Activated CD8-positive, alpha-beta T cell treated with anti-CD3 and anti-CD28 coated beads for 36 hours (primary cell): ENCODE data around the gene DIRAS2. TPM values are rescaled to one million over a fixed set of nuclear protein-coding genes. Genes with fewer than 3 reads are reported as not detected.

Experiments
- ATAC-seq: fragments of 200-7000 bp; cut with Tn5 transposase; one replicate; pipeline ENCODE4 v1.10.0; 2021; ENCODE audit warnings: mild to moderate bottlenecking, moderate library complexity
- CTCF ChIA-PET: fragments of 350-600 bp; sonication (Branson Sonifier 250); formaldehyde crosslinking; loops from one replicate; lab custom pipeline; 2021; ENCODE audit warnings: antibody characterized with exemption; lab: Charles Lee
- POLR2A ChIA-PET: fragments of 350-600 bp; sonication (Branson Sonifier 250); formaldehyde crosslinking; loops from one replicate; lab custom pipeline; 2021; ENCODE audit warnings: antibody characterized with exemption; lab: Charles Lee
- DNase-seq: peaks from one replicate; pipeline ENCODE4 v3.0.0-alpha.2; 2020
- H3K27ac Mint-ChIP-seq: one replicate; pipeline ENCODE4 v1.8.0; 2021; ENCODE audit warnings: mild to moderate bottlenecking, mixed read lengths
- H3K27me3 Mint-ChIP-seq: one replicate; pipeline ENCODE4 v1.8.0; 2021; ENCODE audit warnings: mixed read lengths
- H3K36me3 Mint-ChIP-seq: one replicate; pipeline ENCODE4 v1.8.0; 2021; ENCODE audit warnings: low read depth, mixed read lengths
- H3K4me1 Mint-ChIP-seq: one replicate; pipeline ENCODE4 v1.8.0; 2021; ENCODE audit warnings: low read depth, mixed read lengths
- H3K4me3 Mint-ChIP-seq: one replicate; pipeline ENCODE4 v1.8.0; 2021; ENCODE audit warnings: mild to moderate bottlenecking, moderate library complexity, mixed read lengths
- H3K9me3 Mint-ChIP-seq: one replicate; pipeline ENCODE4 v1.8.0; 2021; ENCODE audit warnings: mixed read lengths
- intact Hi-C: fragments of 100-400 bp; cut with micrococcal nuclease; formaldehyde crosslinking; loops from one replicate; pipeline ENCODE4 v1.10.0; 2022
- total RNA-seq, 2 experiments: library from RNA; stranded (reverse); gene quantifications; one replicate each; pipeline ENCODE4 v1.2.3, GENCODE V29; 2021
- TF ChIP-seq, protein P1 (sequence below): fragments of 200-600 bp; IDR thresholded peaks from one replicate; pipeline ENCODE4 v1.8.0; 2022; ENCODE audit warnings: antibody characterized with exemption, mild to moderate bottlenecking

DIRAS2 gene
- total RNA-seq, 2 experiments from 2014 or later: not detected

DNA sequence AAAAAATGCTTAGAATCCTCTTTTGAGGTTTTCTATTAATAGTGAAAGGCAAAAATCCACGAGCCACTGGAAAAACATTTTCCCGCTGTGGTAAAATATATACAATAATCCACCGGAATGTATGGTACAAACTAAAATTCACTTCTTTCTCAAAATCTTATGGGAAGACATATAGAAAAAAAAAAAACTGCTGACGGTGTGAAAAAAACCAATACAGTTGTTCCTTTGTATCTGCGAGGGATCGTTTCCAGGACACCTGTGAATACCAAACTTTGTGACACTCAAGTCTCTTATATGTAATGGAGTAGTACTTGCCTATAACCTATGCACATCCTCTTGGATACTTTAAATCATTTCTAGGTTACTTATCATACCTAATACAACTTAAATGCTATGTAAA is 13.3 kb downstream of the DIRAS2 start:
- TF ChIP-seq, protein P1, sequence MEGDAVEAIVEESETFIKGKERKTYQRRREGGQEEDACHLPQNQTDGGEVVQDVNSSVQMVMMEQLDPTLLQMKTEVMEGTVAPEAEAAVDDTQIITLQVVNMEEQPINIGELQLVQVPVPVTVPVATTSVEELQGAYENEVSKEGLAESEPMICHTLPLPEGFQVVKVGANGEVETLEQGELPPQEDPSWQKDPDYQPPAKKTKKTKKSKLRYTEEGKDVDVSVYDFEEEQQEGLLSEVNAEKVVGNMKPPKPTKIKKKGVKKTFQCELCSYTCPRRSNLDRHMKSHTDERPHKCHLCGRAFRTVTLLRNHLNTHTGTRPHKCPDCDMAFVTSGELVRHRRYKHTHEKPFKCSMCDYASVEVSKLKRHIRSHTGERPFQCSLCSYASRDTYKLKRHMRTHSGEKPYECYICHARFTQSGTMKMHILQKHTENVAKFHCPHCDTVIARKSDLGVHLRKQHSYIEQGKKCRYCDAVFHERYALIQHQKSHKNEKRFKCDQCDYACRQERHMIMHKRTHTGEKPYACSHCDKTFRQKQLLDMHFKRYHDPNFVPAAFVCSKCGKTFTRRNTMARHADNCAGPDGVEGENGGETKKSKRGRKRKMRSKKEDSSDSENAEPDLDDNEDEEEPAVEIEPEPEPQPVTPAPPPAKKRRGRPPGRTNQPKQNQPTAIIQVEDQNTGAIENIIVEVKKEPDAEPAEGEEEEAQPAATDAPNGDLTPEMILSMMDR: no peak
- ChIA-PET CTCF (no interaction called here), POLR2A (no interaction called here)
- Mint-ChIP-seq H3K9me3 (no peaks in the 10 kb centered on the region), H3K27me3 (no peaks in the 10 kb centered on the region), H3K4me3 (no peak overlapping the region), H3K27ac (no peak overlapping the region), H3K36me3 (no peaks in the 10 kb centered on the region), H3K4me1 (no peaks in the 10 kb centered on the region)
- intact Hi-C loops: no loop called here
- DNase-seq (no peak), ATAC-seq (no peak)

GRCh38 chr9:90616806-90617205 is 25.8 kb downstream of the DIRAS2 start:
- Mint-ChIP-seq H3K9me3 (no peaks in the 10 kb centered on the region), H3K27me3 (peaks cover 8% of the 10 kb centered on the region), H3K4me1 (no peaks in the 10 kb centered on the region), H3K27ac (no peak overlapping the region), H3K36me3 (no peaks in the 10 kb centered on the region), H3K4me3 (no peak overlapping the region)
- TF ChIP-seq, protein P1: no peak
- intact Hi-C loops: no loop called here
- ChIA-PET CTCF (no interaction called here), POLR2A (no interaction called here)
- ATAC-seq: no peak
- no peak for DNase-seq

DNA sequence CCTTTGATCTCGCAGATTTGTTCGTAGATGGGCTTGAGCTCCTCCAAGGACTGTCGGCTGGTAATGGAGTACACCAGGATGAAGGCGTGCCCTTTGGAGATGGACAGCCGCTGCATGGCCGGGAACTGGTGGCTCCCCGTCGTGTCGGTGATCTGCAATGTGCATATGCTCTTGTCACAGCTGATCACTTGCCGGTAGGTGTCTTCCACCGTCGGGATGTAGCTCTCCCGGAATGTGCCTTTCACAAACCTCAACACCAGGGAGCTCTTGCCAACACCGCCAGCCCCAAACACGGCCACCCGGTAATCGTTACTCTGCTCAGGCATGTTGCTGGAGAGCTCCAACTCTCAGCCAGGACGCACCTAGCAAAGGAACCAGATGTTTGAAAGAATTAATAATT is 29.1 kb downstream of the DIRAS2 start:
- H3K4me3 Mint-ChIP-seq: no peak overlapping the region
- intact Hi-C loops: no loop called here
- DNase-seq (no peak), ATAC-seq (no peak)
- ChIA-PET POLR2A (no interaction called here), CTCF (interaction anchor here (0.9 to 1.1 kb wide), 2 partner anchors 15 to 154 kb away, joined by 3 read pairs; no protein-coding TSS in a partner anchor)
- no peaks in the 10 kb centered on the region for H3K9me3 Mint-ChIP-seq
- H3K27ac Mint-ChIP-seq: no peak overlapping the region
- no peaks in the 10 kb centered on the region for H3K36me3 Mint-ChIP-seq
- peaks cover 15% of the 10 kb centered on the region for H3K27me3 Mint-ChIP-seq
- TF ChIP-seq, protein P1: no peak
- H3K4me1 Mint-ChIP-seq: no peaks in the 10 kb centered on the region

DNA sequence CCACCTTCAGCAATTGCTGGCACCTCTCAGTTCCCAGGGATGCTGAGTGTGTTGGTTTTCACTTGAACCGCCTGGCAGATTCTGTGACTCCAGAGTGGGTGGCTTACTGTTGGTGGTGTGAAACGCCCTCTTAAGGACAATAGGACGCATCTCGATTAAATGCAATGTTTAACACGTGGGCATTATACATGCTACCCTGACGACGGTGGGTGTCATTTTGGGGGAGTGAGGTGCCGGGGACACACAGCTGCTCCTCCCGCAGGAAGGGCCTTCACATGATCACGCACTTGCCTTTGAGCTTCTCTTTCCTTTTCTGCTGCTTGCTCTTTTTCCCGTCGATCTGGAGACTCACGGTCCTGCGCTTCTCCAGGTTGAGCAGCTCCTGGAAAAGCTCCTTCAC is 29.7 kb downstream of the DIRAS2 start:
- H3K9me3 Mint-ChIP-seq: no peaks in the 10 kb centered on the region
- no peak for DNase-seq
- TF ChIP-seq, protein P1: no peak
- no peaks in the 10 kb centered on the region for H3K36me3 Mint-ChIP-seq
- ChIA-PET CTCF (interaction anchor here (0.9 kb wide), 1 partner anchor 155 kb away, joined by 3 read pairs; no protein-coding TSS in a partner anchor), POLR2A (no interaction called here)
- ATAC-seq: no peak
- H3K4me1 Mint-ChIP-seq: no peaks in the 10 kb centered on the region
- intact Hi-C loops: no loop called here
- H3K27ac Mint-ChIP-seq: no peak overlapping the region
- H3K4me3 Mint-ChIP-seq: no peak overlapping the region
- H3K27me3 Mint-ChIP-seq: peaks cover 15% of the 10 kb centered on the region

DNA sequence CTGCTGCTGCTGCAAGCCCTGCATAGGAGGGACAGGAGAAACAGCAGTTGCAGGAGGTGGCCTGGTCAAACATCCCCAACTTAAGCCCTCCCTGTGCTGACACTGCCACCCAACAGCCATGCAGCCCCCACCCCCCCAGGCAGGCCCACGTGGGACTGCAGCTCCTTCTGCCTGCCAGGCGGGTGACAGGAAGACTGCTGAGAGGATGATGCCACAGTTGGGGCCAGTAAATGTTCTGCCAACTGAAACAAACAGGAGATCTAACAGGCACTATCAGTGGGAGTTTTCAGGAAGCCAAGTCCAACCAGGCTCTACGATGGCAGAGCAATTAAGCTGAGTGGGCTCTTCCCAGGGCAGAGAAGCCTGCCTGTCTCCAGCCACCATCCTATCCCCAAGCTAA is 31.1 kb downstream of the DIRAS2 start:
- intact Hi-C loops: no loop called here
- no peak for ATAC-seq
- ChIA-PET CTCF (no interaction called here), POLR2A (no interaction called here)
- Mint-ChIP-seq H3K27ac (no peak overlapping the region), H3K4me3 (no peak overlapping the region), H3K4me1 (no peaks in the 10 kb centered on the region), H3K36me3 (no peaks in the 10 kb centered on the region), H3K27me3 (peaks cover 11% of the 10 kb centered on the region), H3K9me3 (no peaks in the 10 kb centered on the region)
- DNase-seq: no peak
- TF ChIP-seq, protein P1: no peak
